ENCODE results near the gene SLC6A20. TPM values are rescaled to one million over a fixed set of nuclear protein-coding genes. Genes with fewer than 3 reads are reported as not detected.

SLC6A20 gene
- total and polyA plus RNA-seq, 2 of the 13 experiments (the other 11 are each of a cell fraction or from before 2014, with no cell fraction given), result not detected

GRCh38 chr3:45765266-45765851 is 31.0 kb downstream of the SLC6A20 start:
- in situ Hi-C loops (cut with HindIII; ENCODE audit: extremely low pct_ligation_motif_present, low pct_unique_long_range_greater_than_20kb), result loop anchor here (10.0 kb wide), 1 partner anchor 309 kb away; no protein-coding TSS in a partner anchor

More at GRCh38 chr3:45765266-45765851, 31.0 kb downstream of the SLC6A20 start:
- DNase-seq (ENCODE audit: low spot score) (no peak), FAIRE-seq (no peak), ATAC-seq (no peak)
- Histone ChIP-seq H4K20me1 (ENCODE audit: insufficient read depth, low read length) (no peaks in the 10 kb centered on the region), H2AFZ (ENCODE audit: low read length) (no peak overlapping the region), H3K27me3 (ENCODE audit: control insufficient read depth in 1 of 2, insufficient read depth in 2 of 2, low read length in 2 of 2) (peaks cover 2 to 25% of the 10 kb centered on the region in 2 experiments; a peak in 4 of 5 replicates), H3K4me1 (ENCODE audit: insufficient read depth, low read length) (peaks cover 6% of the 10 kb centered on the region; the same call in 1 of the 2 replicates), H3K4me2 (ENCODE audit: low read depth, low read length) (no peak overlapping the region), H3K4me3 (replicated peaks in 1 of 3; ENCODE audit: insufficient read depth in 1 of 3, low read depth in 2 of 3, low read length in 3 of 3) (no peak overlapping the region), H3K79me2 (ENCODE audit: insufficient read depth, low read length) (no peaks in the 10 kb centered on the region), H3K9me3 (ENCODE audit: low read length) (no peaks in the 10 kb centered on the region), H3K9ac (ENCODE audit: insufficient read depth, low read depth, low read length) (no peak overlapping the region), H3K27ac (ENCODE audit: extremely low read length, insufficient read depth, low read length) (no peak overlapping the region), H3K36me3 (replicated peaks in 1 of 2; ENCODE audit: control insufficient read depth in 1 of 2, insufficient read depth in 2 of 2, low read length in 2 of 2) (no peaks in the 10 kb centered on the region)
- CTCF ChIA-PET (ENCODE audit: low intra/inter-chr PET ratio, low total read pairs), result no interaction called here
- POLR2A ChIA-PET, result no interaction called here
- intact Hi-C loops (cut with micrococcal nuclease; ENCODE audit: unreplicated experiment), result no loop called here
- 43% methylated on average over 5 of the region's 9 CpGs for WGBS (ENCODE audit: low lambda C conversion rate)
- no TSS peak for BruUV-seq (replicated peaks)
- TF ChIP-seq MTA3 (CRISPR knock-in tag; IDR thresholded peaks at IDR 0.05) (no peak), ZNF362 (CRISPR knock-in tag; IDR thresholded peaks at IDR 0.05; ENCODE audit: borderline replicate concordance) (no peak), RFX3 (CRISPR knock-in tag; IDR thresholded peaks at IDR 0.05) (no peak), JUND (CRISPR knock-in tag; IDR thresholded peaks at IDR 0.05) (no peak), NCOR1 (IDR thresholded peaks at IDR 0.05; ENCODE audit: borderline replicate concordance, low read length) (no peak), STAG1 (CRISPR knock-in tag; IDR thresholded peaks at IDR 0.05) (no peak), ATF3 (CRISPR knock-in tag; IDR thresholded peaks at IDR 0.05) (no peak), FOXK1 (CRISPR knock-in tag; IDR thresholded peaks at IDR 0.05; ENCODE audit: borderline replicate concordance, low read depth) (no peak), ZBTB49 (CRISPR knock-in tag; IDR thresholded peaks at IDR 0.05; ENCODE audit: borderline replicate concordance) (no peak), ARNT (IDR thresholded peaks at IDR 0.05) (no peak), ZBTB21 (CRISPR knock-in tag; IDR thresholded peaks at IDR 0.05) (no peak), RAD21 (CRISPR knock-in tag; IDR thresholded peaks at IDR 0.05) (no peak), CCAR2 (optimal IDR thresholded peaks at IDR 0.05; ENCODE audit: low read depth, low read length) (no peak)
